HG02981 (cell line): ENCODE data around the gene ACVR1C.
A peak's percentile ranks its signal among the peaks of the same experiment; 100 is the strongest.

Experiments
- ATAC-seq: cut with Tn5 transposase; IDR thresholded peaks from one replicate; pipeline ENCODE4 v1.9.1; 2021; ENCODE audit warnings: mild to moderate bottlenecking, moderate library complexity; ENCODE audit not compliant: unreplicated experiment

Gene ACVR1C

DNA sequence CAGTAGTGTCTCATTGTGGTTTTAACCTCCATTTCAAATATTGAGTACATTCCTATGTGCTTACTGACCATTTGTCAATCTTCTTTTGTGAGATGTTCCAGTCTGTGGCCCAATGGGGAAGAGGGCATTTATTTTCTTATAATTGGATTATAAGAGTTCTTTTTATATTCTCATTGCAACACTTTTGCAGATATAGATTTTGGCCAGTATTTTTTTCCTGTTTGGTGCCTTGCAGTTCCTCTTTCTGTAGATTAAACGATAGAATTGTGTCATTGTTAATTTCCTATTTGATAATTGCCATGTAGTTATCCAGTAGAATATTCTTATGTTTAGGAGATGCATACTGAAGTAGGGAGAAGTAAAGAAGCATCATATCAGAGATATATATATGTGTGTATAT is 128.3 kb downstream of the ACVR1C start:
- ATAC-seq, result no peak

DNA sequence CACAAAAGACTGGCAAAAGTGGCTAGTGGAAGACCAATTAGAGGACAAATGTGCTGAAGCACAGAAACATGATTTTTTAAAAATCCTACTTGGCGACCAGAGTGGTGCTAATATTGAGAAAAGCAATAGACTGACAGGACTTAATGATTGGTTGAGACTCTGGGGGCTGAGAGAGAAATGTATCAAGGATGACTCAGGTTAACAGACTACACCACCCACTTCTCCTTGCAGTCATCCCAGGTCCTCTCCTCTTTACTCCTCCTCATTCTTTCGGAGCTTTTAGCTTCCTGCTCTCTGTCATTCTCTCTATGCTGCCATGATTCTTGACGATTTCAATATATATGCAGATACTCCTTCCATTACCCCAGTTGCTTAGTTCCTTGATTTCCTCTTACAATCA is 130.2 kb downstream of the ACVR1C start:
- ATAC-seq, result no peak

DNA sequence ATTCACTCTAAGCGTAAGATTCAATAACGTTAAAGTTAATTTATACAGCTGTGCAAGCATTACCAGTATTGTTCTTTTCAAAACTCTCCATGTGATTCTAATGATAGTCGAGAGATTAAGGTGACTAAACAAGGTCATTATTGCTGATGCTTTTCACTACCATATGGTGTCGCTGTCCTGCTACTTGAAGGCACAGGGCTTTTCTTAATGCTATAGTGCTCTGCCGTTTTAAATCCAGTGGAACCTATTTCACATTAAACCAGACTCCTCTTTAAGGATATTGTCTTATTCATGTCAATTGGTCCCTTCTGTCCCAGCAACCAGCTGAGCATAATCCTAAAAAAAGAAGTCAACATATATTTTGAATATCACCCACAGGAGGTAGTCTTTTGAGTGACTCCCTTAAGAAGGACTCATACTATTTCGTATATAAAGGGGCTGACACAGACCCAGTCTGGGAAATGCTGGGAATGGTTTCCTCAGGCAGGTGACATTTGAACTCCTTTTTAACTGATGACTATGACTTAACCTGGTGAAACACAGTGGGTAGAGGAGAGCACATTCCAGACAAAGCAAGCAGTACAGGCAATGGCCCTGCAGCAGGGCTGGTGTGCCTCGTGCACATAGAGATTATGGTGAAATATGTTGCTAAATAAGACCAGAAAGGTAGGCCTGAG is 130.9 kb downstream of the ACVR1C start:
- peak; percentile 89 for ATAC-seq

DNA sequence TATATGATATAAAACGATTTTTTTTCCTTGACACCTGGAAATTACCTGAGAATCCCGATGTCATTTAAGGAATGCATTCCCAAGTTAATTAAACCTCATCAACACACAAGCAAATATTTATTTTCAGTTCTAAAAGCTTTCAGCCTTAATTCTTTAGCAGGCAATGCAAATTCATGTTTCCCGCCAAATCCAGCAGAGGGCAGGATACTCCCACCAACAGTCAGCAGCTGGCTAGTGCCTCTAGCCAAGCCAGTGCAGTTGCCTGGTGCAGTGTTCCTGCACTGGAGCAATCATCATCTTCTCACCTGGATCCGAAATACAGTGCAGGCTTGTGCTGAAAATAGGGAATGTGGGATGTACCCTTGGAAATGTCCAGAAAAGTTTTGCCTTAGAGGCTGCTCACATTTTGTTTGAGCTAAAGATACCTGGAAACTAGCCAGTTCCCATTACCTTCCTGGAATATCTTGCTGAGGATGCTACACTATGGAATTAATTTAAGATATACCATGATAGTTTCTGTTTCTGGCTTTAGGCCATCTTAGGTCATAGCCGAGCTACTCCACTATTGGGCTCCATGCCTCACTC is 136.4 kb downstream of the ACVR1C start:
- peak; percentile 96 for ATAC-seq

DNA sequence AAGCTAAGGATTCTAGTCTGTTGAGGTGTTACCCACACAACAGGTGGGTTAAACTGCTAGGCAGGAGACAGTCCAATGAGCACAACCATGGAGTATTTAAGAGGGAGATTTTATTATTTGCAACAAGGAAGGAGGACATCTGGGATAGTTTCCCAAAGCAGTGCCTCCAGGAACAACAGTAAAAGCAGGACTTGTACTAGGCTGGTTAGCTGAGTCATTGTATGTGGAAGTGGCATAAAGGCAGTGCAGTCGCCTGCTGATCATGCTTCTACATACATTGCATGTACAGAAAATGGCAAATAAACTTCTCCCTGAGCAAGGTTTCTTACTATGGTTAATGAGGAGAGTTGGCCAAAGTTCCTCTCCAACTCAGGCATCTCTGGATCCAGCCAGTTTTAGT is 138.7 kb downstream of the ACVR1C start:
- ATAC-seq, result no peak

DNA sequence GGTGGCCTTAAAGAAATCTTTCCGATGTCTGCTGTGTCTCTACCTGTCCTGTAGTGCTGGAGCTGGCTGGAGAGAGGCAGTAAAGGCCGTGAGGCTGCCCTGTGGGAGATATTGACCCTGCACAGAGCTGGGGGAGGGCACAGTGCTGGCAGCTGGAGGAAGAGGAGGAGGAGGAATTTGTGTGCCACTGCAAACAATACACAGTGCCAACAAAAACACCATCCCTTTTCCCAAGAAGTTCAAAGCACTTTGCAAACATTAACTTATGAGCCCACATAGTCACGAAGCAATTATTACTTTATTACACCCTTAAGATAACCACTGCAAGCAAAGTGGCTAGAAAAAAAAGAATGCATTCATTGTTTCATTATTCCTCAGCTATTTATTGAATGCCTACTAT is 139.8 kb downstream of the ACVR1C start:
- ATAC-seq, result no peak

DNA sequence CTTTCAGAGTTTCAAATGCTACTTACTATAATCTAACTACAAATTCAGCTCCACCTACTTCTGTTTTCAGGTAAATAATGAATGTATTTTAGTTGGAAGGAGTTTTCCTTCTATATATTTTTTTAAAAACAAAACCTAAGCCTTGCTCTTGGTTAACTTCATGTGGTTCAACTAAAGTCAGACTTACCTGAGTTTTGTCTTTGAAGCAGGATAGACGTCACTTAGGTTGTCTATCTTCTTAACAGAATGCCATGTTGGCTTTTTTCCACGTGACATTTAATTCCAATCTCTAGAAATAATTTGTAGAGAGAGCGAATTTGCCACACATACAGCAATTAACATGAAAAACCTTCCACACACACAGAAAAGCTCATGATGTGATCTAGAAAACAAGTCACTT is 140.9 kb downstream of the ACVR1C start:
- ATAC-seq, result no peak

DNA sequence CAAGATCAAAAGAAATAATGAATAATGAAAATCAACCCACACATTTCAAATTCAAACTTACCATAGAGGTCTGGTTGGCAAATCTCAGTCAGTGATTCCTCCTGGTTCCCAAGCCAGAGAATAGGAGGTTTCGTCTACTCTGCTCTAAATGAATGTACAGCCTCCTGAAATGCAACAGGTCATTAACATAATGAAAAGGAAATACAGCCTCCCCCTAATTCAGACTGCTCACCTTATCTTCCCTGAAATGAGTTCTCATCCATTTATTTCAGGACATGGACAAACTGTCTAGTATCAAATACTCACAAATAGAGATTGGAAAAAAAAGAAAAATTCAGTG is 141.4 kb downstream of the ACVR1C start:
- ATAC-seq, result no peak

DNA sequence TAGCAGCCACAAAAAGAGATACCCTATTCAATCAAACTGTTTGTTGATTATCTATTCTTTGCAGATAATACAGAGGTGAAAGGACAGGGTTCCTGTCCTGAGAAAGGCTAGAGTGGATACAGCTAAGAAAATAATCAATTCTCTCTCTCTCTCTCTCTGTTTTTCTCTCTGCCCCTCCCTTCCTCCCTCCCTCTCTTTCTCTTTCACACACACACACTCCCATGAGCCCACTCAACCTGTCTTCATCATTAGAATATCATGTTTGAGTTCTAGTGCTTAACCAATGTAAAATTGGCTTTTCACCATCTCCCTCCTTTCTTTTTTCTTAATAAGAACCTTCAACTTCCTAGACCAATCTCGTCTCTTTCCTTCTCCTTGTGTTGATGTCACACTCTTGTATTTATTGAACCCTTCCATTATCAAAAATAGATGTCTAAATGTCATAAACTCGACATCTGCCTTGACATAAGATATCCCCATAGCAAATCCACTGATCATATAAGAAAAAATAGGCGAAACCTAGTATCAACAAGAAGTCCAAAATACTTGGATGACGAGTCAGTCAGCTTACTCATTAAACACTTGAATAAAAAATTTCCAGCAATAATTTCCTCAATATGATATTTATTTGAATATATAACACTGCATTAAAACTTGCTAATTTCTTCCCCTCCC is 141.9 kb downstream of the ACVR1C start:
- no peak for ATAC-seq

DNA sequence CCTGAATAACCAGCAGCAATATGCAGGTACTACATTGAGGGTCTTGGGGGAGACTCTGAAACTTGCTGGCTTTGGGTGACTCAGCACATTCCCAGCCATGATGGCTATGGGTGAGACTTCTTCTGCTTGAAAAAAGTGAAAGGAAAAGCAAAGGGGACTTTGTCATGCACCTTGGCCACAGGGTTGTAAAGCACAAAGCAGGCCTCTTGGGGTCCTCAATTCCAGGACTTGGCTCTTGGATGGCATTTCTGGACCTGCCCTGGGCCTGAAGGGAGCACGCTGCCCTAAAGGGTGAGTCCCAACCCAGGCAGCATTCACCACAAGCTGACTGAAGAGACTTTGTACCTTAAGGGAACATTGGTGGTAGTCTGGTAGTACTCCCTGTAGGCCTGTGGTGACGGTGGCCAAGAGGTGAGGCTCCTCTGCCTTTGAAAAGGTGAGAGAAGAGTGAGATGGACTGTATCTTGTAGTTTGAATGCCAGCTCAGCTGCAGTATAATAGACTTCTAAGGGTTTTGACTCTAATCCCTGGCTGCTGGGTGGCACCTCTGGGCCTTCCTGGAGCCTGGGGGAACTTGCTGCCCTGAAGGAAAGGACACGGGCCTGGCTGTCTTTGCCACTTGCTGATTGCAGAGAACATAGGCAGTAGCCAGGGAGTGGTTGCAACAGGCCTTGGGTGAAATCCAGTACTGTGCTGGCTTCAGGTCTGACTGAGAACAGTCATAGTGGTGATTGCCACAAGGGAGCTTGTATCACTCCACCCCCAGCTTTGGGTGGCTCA is 148.3 kb downstream of the ACVR1C start:
- ATAC-seq, result peak; percentile 62

DNA sequence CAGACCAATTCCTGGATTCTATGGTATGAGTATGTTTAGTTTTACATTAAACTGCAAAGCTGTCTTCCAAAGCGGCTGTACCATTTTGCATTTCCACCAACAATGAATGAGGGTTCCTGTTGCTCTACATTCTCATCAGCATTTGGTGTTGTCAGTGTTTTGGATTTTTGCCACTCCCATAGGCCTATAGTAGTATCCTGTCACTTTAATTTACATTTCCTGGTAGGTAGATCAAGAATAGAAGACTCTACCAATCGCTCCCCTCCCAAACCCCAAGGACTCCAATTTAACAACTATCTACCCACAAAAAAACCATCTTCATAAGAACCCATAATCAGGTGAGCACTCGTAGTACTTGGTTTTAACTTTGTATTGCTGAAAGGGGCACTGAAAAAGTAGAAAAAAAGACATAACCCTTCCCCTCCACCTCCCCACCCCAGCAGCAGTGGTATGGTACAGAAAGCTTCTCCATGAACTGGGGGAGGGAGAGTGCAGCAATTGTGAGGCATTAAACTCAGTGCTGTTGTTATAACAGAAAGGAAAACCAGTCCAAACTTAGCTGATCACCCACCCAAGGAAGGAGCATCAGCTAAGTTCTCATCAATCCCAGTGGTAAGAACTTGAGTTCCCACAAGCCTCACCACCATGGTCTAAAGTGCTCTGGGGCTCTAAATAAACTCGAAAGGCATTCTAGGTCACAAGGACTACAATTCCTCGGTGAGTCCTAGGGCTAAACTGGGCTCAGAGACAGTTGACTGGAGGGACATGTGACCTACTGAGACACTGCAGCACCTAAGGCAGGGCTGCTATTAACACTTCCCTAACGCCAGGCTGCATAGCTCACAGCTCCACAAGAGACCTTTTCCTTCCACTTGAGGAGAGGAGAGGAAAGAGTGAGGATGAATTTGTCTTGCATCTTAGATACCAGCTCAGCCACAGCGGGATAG is 149.3 kb downstream of the ACVR1C start:
- no peak for ATAC-seq

DNA sequence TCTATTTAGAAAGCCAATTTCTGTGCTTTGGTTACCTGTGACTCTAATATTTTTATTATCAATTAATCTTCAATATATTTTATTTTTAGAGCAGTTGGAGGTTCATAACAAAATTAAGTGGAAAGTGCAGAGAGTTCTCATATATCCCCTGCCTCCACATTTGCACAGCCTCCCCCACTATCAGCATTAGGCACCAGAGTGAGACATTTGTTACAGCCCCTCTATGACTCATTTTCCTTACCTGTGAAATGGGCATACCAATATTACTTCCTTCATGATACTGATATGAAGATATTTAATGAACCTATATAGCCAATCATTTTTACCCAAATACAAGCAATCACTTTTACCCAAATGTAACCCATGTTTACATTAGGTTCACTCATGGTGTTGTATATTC is 150.7 kb downstream of the ACVR1C start:
- ATAC-seq, result no peak

DNA sequence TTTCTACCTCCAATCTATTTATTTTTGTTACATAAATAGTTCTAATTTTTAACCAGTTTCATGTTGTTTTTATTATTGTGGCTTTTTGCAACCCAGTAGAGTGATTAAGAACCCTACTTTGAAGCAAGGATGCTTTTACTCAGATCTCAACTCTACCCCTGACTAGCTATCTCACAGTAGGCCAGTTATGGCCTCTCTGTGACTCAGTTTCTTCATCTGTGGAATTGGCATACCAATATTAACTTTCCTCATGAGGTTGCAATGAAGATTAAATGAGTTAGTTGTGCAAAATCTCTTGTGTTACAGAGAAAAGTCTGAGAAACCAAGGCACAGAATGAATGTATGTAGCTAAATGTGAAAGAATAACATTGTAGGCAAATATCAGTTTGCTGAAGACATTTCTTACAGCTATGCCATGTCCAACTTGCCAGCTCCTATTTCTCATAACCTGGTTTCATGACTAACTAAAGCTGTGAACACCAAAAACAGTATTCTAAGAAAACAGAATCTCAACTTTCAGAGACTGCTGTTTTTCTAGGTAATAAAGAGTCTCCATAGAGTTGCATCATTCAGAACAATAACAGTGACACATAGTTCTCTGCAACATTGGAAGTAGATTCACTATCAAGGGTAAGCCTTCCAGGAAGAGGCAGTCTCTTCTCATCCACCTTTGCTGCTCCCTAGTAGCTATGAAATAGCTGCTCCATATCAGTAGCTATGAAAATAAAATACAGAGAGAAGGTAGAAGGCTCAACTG is 151.5 kb downstream of the ACVR1C start:
- ATAC-seq, result no peak
